HG03045 (cell line): ENCODE data around the gene ITPKA.

Experiments
- ATAC-seq: cut with Tn5 transposase; IDR thresholded peaks from one replicate; pipeline ENCODE4 v1.9.1; 2021; ENCODE audit warnings: mild to moderate bottlenecking, moderate library complexity; ENCODE audit not compliant: unreplicated experiment

Gene ITPKA

DNA sequence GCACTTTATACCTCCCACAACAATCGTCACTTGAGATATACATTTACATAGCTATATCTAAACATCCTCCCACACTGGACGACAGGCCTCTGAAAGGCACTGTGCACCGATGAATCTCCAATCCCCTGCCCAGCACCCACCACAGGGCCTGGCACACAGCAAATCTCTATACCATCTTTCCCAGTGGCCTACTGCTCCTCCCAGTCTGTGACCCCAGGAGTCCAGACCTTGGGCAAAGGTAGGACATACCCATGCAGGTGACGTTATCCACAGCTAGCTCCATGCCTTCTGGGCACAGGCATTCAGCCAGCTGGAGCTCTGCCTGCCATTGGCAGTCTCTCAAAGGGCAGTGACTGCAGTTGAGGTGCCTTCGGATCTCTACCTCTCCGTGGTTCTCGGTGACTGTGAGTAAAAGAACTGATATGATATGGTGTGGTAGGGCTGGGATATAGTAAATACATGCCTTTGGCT is 14.2 kb downstream of the ITPKA start:
- no peak for ATAC-seq

DNA sequence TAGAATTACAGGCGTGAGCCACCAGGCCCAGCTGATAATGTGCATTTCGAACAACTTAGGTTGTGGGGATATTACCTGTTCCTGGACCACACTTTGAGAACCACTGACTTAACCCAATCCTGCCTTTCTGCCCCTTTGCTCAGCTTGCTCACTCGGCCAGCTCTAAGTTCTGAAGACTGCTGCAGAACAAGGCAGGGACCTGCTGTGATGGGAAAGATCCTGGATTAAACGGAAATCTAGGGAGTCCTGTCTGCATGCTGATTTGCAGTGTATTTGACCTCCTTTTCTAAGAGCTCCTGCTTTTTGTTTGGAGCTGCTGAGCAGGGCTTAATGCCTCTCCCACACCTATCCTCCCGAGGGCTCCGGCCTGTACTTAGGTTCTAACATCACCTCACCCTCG is 17.1 kb downstream of the ITPKA start:
- no peak for ATAC-seq

DNA sequence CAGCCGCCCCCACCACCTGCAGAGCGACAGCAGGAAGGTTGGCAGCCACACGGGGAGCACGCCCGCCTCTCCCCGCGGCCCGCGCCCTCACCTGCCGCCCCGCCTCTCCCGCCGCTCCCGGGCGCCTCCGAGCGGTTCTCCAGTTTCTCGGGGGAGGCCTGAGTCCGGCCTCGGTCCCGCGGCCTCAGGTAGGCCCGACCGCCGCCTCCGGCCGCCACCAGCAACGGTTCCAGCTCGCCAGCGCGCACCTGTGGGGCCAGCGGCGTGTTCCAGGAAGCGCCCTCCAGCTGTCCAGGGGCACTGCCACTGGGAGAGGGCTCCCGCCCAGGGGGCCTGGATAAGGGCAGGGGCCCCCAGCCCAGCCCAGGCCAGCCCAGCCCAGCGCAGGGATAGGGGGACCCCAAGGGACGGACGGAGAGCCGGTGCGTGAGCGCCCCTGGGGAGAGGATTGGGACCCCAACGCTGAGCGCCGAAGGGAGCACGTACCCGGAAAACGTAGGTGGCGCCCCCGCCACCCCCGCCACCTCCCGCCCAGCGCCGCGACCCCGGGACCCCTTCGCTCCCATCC is 17.7 kb downstream of the ITPKA start:
- ATAC-seq: no peak

DNA sequence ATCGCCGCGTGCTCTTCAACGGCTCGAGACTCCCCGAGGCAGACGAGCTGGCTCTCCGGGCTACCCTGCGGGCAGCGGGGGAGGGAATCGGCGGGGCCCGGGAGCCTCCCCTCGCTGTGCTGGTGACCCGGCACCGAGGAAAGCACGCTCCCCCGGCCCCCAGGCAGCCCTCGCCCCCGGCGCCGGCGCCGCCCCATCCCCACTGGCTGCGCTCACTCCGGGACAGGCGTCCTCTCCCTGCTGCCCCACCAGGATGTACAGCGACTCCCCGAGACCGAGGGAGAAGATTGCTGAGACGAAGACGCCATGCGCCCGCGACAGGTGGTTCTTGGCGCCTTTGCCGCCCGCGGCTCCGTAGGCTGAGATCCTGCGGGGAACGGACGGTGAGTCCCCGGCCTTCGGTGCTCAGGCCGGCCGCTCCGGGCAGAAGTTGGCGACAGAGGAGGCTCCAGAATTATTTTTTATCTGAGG is 18.3 kb downstream of the ITPKA start:
- no peak for ATAC-seq

DNA sequence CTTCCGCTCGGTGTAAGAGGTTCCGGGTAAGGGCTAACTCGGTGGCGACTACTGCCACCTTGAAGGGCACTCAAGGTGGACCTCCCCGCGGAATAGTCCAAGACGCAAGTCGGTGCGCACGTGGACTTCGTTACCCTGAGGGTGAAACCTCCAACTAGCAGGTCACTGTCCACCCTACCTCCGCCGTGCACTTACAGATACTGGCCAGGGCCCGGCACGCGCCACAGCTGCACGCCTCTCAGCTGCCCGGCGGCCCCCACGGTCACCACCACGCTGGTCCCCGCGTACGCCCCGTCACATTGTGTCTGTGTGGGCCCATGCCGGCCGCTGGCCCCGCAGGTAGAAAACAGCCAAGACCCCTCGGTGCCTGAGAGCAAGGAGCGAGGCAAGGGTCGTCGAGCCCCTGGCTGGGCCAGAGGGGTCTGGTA is 18.9 kb downstream of the ITPKA start:
- no peak for ATAC-seq

DNA sequence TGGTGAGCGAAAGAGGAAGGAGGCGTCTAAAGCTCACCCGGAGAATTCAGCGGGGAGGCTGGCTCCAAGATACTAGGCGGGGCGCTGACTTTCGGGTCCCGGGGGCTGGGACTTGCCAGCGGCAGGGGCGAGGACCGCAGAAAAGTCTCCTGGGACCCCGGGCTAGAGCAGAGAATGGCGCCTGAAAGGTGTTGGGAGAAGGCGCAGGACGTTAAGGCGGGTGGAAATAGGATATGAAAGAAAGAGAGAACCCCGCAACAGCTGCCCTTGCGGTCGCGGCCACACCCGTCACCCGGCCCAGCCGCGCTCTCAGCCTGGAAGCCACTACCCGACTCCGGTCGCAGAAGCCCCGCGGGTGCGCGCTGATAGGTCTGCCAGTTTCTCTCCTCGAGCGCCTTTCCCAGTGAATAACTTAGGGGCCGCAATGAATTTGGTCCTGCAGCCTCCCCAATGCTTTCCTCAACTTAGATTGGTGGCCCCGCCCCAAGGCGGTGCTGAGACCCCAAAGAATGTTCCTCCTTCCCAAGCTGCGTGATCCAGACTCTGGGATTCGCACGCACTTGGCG is 19.3 kb downstream of the ITPKA start:
- ATAC-seq: no peak

DNA sequence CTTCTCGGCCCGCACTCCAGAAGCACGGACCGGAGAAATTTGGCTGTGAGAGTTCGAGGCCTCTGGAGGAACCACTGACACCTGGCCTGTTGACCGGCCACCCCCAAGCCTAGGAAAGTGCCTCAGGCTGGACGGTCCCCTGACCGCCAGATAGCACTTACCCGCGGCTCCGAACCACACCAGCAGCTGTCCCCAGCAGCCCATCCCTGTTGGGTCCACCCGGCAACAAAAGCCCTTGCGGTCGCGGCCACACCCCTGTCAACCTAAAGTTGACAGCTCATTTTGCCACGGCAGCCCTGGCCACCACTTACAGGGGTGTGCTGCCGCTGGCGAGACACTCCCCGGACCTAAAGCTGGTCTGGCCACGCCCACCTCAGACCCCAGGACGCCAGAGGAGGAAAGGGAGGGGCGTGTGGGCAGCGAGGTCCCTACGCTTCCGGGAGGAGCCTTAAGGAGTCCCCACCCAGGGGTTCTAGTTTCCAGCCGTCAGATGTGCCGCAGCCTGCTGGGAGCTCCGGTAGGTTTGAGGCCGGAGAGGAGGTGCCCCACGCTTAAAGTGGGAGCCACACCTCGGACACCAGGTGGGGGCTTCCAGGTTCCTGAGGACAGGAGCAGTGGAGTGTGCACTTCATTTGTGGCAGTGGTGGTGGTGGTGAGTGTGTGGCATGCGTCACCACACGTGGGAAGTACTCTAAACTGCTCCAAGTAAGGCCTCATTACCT is 20.0 kb downstream of the ITPKA start, which contains the start of gene LTK:
LTK (minus strand) TSS at position 322 of the 722 bp plus-strand sequence; CDS start at position 204, 118 bp downstream.
- ATAC-seq: no peak

DNA sequence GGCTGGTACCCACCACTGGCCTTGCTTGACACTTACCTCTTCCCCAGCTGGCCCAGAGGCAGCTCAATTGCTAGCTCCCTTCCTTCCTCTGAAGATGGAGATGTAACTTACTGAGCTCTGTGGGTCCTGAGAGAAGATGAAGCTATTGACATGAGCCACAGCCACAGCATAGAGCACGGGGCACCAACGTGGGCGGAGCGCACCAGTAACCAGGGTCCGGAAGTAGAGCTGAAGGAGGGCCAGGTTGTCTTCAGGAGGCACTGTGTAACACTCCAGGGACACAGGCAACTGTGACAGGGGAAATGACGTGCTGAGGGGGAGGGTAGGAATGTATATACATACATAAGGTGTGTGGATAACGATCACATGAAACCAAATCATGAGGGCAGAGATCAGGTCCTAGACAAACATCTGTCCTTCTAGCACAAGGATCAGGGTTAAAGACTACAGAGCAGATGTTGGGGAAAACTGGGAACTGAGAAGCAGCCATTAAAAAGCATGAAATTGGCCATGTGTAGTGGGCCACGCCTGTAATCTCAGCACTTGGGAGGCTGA is 24.3 kb downstream of the ITPKA start:
- no peak for ATAC-seq

DNA sequence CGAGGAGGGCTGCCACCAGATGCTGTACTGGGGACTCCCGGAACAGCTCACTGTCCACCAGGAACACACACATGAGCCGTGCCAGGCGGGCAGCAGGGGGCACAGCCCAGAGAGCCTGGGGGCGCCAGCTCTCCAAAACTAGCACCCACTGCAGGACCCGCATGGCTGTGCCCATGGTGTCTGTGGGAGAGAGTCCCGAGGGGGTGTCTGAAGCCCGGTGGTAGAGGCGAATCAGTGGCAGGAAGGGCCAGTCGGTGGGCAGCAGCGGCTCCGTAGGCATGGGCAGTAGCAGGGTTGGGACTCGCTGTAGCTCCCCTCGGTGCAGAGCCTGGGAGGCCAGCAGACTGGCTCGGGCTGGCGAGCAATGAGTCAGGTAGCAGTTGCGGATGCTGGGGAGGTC is 27.0 kb downstream of the ITPKA start:
- ATAC-seq: no peak

DNA sequence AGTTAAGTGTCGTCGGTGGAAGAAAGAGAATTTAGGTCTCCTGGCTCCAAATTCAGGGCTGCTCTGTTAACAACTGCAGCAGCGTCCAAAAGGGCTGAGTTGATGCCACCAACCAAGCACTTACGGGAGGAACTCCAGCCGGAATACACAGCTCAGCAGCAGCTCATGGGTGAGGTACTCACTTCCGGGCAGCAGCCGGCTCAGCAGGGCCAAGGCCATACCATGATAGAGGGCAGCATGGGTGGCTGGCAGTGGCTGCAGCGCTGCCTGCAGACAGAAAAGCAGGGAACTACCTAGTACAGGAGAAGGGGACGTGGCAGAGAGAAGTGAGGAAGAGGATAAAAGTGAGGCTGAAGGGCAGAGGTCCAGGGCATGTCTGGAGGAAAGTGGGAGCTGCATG is 27.9 kb downstream of the ITPKA start:
- no peak for ATAC-seq

DNA sequence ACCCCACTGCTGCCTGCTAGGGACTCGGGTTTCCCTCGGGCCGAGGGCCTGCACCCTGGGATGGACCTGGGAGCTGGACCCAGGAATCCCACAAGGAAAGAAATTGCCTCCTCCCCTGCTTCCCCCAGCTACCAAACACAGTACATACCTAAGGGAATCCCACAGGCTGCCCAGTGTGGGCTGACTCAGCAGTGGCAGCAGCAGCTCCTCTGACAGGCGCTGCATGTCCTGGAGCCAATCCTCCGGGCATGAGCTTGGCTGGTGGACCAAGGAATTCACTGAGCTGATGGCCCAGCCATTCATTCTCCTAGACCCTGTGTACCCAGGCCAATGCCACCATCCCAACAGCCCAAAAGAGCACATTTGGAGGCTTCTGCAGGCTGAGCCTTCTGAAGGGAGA is 29.4 kb downstream of the ITPKA start:
- no peak for ATAC-seq

DNA sequence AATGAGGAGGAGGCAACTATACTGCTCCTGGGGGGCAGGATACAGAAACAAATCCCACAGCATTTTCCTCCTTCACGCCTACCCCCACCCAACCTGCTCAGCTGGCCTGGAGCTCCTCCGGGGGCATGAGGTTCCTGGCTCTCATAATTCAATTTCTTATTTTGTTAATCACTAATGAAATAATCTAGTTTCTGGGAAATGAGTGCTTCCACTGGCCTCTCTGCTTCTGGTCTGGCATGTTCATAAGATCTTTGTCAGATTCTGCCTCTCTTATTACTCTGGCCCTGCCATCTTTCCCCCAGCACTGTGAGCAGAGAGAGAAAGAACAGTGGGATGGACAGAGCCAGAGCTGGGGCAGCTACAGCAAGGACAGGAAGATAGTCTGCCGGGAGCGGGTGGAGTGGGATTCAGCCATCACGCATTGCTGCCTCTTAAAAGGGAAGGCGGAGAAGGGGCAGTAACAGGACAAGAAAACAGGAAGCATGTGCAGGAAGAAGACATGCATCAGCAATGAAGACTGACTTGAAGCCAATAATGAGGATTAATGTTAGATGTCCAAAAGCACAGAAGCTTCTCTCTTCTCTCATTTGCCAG is 36.8 kb downstream of the ITPKA start:
- ATAC-seq: no peak

DNA sequence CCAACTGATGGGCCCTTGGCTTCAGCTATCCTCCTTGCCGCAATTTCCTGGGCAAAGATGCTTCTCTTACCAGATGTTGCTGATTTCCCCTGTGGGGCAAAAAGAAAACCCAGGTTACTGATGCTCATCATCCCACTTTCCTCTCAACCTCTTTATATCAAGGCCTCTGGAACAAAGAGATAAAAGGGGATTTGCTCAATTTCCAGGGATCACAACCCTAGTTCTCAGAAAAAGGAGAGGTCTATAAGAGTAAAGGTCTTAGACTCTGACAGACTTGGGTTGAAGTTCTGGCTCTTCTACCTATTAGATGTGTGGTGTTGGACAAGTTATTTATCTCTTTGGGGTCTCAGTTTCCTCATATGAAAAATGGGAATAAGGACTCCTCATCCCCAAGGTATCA is 41.9 kb downstream of the ITPKA start:
- ATAC-seq: no peak

DNA sequence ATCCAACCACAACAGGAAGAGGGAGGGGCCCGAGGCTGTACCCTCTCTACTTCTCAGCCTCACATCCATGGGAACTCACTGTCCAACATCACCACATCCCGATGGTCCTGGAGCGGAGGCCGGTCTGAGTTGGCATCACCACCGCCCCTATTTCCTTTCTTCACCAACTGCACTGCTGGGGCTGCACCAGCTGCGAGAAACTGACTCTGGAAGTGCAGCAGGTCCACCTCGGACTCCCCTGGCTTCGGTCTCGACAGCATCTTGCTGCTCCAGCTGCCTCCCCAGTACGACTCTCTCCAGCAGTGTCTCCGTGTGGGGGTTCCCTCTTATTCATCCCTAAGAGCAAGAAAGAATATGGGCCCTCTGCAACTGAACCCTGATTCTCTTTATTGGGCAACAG is 43.2 kb downstream of the ITPKA start:
- ATAC-seq: no peak

DNA sequence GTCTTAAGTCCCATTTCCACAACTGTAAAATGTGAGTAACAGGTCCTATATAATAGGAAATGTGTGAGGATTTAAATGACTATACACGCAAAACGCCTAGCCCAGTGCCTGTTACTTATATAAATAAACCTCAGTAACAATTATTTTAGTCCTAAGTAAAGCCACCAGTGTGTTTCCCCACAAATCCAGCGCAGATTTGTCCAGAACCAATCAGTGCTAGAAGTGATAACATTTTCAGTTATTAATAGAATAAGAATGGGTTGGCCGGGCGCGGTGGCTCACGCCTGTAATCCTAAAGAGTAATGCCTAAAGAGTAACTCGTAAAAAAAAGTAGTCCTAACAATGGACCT is 49.8 kb downstream of the ITPKA start:
- no peak for ATAC-seq

DNA sequence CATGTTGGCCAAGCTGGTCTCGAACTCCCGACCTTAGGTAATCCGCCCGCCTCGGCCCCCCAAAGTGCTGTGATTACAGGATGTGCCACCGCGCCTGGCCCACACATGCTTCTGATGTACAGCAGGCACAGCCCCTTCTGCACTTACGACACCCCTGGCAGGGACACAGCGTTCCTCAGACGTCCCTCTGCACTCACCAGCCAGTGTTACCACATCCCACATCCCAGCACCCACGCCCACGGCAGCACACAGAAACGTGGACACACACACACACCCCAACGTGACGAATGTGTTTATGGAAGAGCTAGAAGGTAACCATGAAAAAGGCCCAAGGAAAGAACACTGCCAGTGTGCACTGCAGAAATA is 51.0 kb downstream of the ITPKA start:
- no peak for ATAC-seq

DNA sequence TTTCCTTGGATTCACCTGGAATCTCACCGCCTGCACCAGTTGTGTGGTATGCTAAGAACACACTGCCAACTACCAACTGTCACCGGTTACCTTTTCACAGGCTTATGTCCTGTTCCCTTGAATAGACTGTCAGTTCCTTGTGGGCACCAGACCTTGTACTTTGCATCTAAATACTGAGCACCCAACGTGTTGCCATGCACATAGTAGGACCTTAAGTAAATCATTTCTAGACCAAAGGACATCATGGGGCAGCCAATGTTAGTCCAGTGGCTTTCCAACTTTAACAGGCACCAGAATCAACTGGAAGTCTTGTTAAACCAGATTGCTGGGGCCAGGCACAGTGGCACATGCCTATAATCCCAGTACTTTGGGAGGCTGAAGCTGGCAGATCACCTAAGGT is 51.5 kb downstream of the ITPKA start:
- no peak for ATAC-seq

DNA sequence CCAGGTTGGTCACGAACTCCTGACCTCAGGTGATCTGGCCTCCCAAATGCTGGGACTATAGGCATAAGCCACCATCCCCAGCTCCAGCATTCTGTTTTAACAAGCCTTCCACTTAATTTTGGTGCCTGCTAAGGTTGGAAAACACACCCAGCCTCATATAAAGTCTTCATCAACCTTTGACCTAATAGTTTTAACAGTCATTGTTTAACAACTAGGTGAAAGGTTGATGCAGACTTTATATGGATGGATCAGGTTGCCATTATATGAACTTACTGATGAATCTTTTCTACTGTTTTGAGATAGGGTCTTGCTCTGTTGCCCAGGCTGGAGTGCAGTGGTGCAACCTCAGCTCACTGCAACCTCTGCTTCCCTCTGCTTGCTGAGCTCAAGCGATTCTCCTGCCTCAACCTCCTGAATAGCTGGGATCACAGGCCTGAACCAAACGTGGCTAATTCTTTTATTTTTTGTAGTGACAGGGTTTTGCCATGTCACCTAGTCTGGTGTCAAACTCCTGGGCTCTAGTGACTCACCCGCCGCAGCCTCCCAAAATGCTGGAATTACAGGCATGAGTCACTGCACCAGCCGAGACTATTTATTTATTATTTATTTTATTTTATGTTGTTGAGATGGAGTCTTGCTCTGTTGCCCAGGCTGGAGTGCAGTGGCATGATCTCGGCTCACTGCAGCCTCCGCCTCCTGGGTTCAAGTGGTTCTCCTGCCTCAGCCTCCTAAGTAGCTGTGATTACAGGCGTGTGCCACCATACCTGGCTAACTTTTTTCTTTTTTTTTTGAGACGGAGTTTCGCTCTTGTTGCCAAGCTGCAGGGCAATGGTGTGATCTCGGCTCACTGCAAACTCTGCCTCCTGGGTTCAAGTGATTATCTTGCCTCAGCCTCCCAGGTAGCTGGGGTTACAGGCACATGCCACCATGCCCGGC is 53.4 kb downstream of the ITPKA start:
- ATAC-seq: no peak

DNA sequence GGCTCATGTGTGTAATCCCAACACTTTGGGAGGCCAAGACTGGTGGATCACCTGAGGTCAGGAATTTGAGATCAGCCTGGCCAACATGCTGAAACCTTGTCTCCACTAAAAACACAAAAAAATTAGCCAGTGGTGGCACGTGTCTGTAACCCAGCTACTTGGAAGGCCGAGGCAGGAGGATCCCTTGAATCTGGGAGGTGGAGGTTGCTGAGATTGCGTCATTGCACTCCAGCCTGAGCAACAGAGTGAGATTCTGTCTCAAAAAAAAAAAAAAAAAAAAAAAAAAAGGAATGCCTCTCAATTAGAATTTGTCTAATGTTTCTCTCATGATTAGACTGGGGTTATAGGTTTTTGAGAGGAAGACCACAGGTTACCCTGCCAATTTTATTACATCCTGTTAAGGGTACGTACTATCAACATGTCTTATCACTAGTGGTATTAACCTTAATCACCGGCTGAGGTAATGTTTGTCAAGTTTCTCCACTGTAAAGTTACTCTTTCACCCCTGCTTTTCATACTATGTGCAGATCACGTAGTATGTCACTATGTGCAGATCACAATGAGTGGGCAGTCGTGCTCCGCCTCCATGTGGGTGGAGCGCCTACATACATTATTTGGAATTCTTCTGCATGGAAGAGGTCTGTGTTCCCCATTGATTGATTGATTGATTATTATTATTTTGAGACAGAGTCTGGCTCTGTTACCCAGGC is 56.5 kb downstream of the ITPKA start:
- no peak for ATAC-seq
